ENCODE measurements around the gene LPO.

LPO gene

GRCh38 chr17:58224315-58224714, 14.1 kb upstream of the LPO start:
- Histone ChIP-seq H3K79me2 (ENCODE audit: control insufficient read depth, low read length) (no peaks in the 10 kb centered on the region), H3K4me1 (ENCODE audit: control insufficient read depth, low read length) (peaks cover 8% of the 10 kb centered on the region), H3K27me3 (ENCODE audit: control insufficient read depth, low read length) (peaks cover 9% of the 10 kb centered on the region), H3K4me3 (ENCODE audit: low read length) (no peak overlapping the region), H3K9me2 (replicated peaks; ENCODE audit: control insufficient read depth, low read length) (no peaks in the 10 kb centered on the region), H3F3A (ENCODE audit: control insufficient read depth, insufficient read depth) (no peaks in the 10 kb centered on the region), H3K4me2 (ENCODE audit: low read length) (no peak overlapping the region), H3K27ac (ENCODE audit: low read depth, low read length) (no peak overlapping the region), H3K36me3 (ENCODE audit: control insufficient read depth, low read length) (no peaks in the 10 kb centered on the region), H3K9me3 (ENCODE audit: control insufficient read depth, insufficient read depth, low read length) (no peaks in the 10 kb centered on the region), H4K20me1 (ENCODE audit: control insufficient read depth, insufficient read depth, low read depth, low read length) (no peaks in the 10 kb centered on the region)
- TF ChIP-seq EZH2phosphoT487 (IDR thresholded peaks at IDR 0.05; ENCODE audit: borderline replicate concordance, low read length), result no peak
- TF ChIP-seq CTCF (IDR thresholded peaks at IDR 0.05; ENCODE audit: low read depth, low read length, poor library complexity, severe bottlenecking), result no peak

- Histone ChIP-seq H4K20me1 (ENCODE audit: control insufficient read depth, insufficient read depth, low read depth, low read length) (no peaks in the 10 kb centered on the region), H3K36me3 (ENCODE audit: control insufficient read depth, low read length) (no peaks in the 10 kb centered on the region), H3F3A (ENCODE audit: control insufficient read depth, insufficient read depth) (no peaks in the 10 kb centered on the region), H3K79me2 (ENCODE audit: control insufficient read depth, low read length) (no peaks in the 10 kb centered on the region), H3K4me1 (ENCODE audit: control insufficient read depth, low read length) (no peaks in the 10 kb centered on the region), H3K4me3 (ENCODE audit: low read length) (no peak overlapping the region), H3K27ac (ENCODE audit: low read depth, low read length) (no peak overlapping the region), H3K9me3 (ENCODE audit: control insufficient read depth, insufficient read depth, low read length) (no peaks in the 10 kb centered on the region), H3K9me2 (replicated peaks; ENCODE audit: control insufficient read depth, low read length) (no peaks in the 10 kb centered on the region), H3K27me3 (ENCODE audit: control insufficient read depth, low read length) (peaks cover 28% of the 10 kb centered on the region), H3K4me2 (ENCODE audit: low read length) (no peak overlapping the region)
- no peak for TF ChIP-seq EZH2phosphoT487 (IDR thresholded peaks at IDR 0.05; ENCODE audit: borderline replicate concordance, low read length)
- no peak for TF ChIP-seq CTCF (IDR thresholded peaks at IDR 0.05; ENCODE audit: low read depth, low read length, poor library complexity, severe bottlenecking)
Measured at GRCh38 chr17:58227733-58228132, 10.7 kb upstream of the LPO start.

- H3K4me3 ChIP-seq (ENCODE audit: low read length), result no peak overlapping the region
- no peaks in the 10 kb centered on the region for H4K20me1 ChIP-seq (ENCODE audit: control insufficient read depth, insufficient read depth, low read depth, low read length)
- H3K4me1 ChIP-seq (ENCODE audit: control insufficient read depth, low read length), result no peaks in the 10 kb centered on the region
- H3K27ac ChIP-seq (ENCODE audit: low read depth, low read length), result no peak overlapping the region
- H3K9me2 ChIP-seq (replicated peaks; ENCODE audit: control insufficient read depth, low read length), result no peaks in the 10 kb centered on the region
- peaks cover 28% of the 10 kb centered on the region for H3K27me3 ChIP-seq (ENCODE audit: control insufficient read depth, low read length)
- no peak overlapping the region for H3K4me2 ChIP-seq (ENCODE audit: low read length)
- TF ChIP-seq CTCF (IDR thresholded peaks at IDR 0.05; ENCODE audit: low read depth, low read length, poor library complexity, severe bottlenecking) (no peak), EZH2phosphoT487 (IDR thresholded peaks at IDR 0.05; ENCODE audit: borderline replicate concordance, low read length) (no peak)
- no peaks in the 10 kb centered on the region for H3K79me2 ChIP-seq (ENCODE audit: control insufficient read depth, low read length)
- H3F3A ChIP-seq (ENCODE audit: control insufficient read depth, insufficient read depth), result no peaks in the 10 kb centered on the region
- no peaks in the 10 kb centered on the region for H3K36me3 ChIP-seq (ENCODE audit: control insufficient read depth, low read length)
- no peaks in the 10 kb centered on the region for H3K9me3 ChIP-seq (ENCODE audit: control insufficient read depth, insufficient read depth, low read length)
Measured at GRCh38 chr17:58228679-58229078, 9.7 kb upstream of the LPO start.

- H3K4me3 ChIP-seq (ENCODE audit: low read length), result no peak overlapping the region
Measured at GRCh38 chr17:58229384-58229783, 9.0 kb upstream of the LPO start.

More at GRCh38 chr17:58229384-58229783, 9.0 kb upstream of the LPO start:
- no peak overlapping the region for H3K4me2 ChIP-seq (ENCODE audit: low read length)
- H3K9me3 ChIP-seq (ENCODE audit: control insufficient read depth, insufficient read depth, low read length), result no peaks in the 10 kb centered on the region
- no peaks in the 10 kb centered on the region for H4K20me1 ChIP-seq (ENCODE audit: control insufficient read depth, insufficient read depth, low read depth, low read length)
- H3K27me3 ChIP-seq (ENCODE audit: control insufficient read depth, low read length), result peaks cover 31% of the 10 kb centered on the region
- H3K79me2 ChIP-seq (ENCODE audit: control insufficient read depth, low read length), result no peaks in the 10 kb centered on the region
- H3F3A ChIP-seq (ENCODE audit: control insufficient read depth, insufficient read depth), result no peaks in the 10 kb centered on the region
- TF ChIP-seq CTCF (IDR thresholded peaks at IDR 0.05; ENCODE audit: low read depth, low read length, poor library complexity, severe bottlenecking) (no peak), EZH2phosphoT487 (IDR thresholded peaks at IDR 0.05; ENCODE audit: borderline replicate concordance, low read length) (no peak)
- H3K36me3 ChIP-seq (ENCODE audit: control insufficient read depth, low read length), result no peaks in the 10 kb centered on the region
- H3K27ac ChIP-seq (ENCODE audit: low read depth, low read length), result no peak overlapping the region
- no peaks in the 10 kb centered on the region for H3K4me1 ChIP-seq (ENCODE audit: control insufficient read depth, low read length)
- no peaks in the 10 kb centered on the region for H3K9me2 ChIP-seq (replicated peaks; ENCODE audit: control insufficient read depth, low read length)
